GM19351 (cell line): Measurements from ENCODE around the gene SIRPB2.

Experiments used
- ATAC-seq: cut with Tn5 transposase; IDR thresholded peaks from one replicate; pipeline ENCODE4 v1.9.1; 2021; ENCODE audit warnings: mild to moderate bottlenecking, moderate library complexity; ENCODE audit not compliant: unreplicated experiment

The SIRPB2 gene

GRCh38 chr20:1448081-1448620, 43.1 kb downstream of the SIRPB2 start:
- no peak for ATAC-seq

- no peak for ATAC-seq
Measured at GRCh38 chr20:1446536-1446935, 44.7 kb downstream of the SIRPB2 start.

- ATAC-seq: no peak
Measured at GRCh38 chr20:1443085-1443484, 48.1 kb downstream of the SIRPB2 start.

GRCh38 chr20:1442304-1442703, 48.9 kb downstream of the SIRPB2 start:
- ATAC-seq: no peak

GRCh38 chr20:1441133-1441532, 50.1 kb downstream of the SIRPB2 start:
- no peak for ATAC-seq

GRCh38 chr20:1440024-1440423, 51.2 kb downstream of the SIRPB2 start:
- ATAC-seq: no peak

- ATAC-seq: no peak
Measured at GRCh38 chr20:1438361-1438760, 52.9 kb downstream of the SIRPB2 start.

GRCh38 chr20:1437235-1437904, 53.9 kb downstream of the SIRPB2 start:
- ATAC-seq: peak; percentile 45

- no peak for ATAC-seq
Measured at GRCh38 chr20:1436263-1436662, 55.0 kb downstream of the SIRPB2 start.

- ATAC-seq: no peak
Measured at GRCh38 chr20:1435337-1435699, 55.9 kb downstream of the SIRPB2 start.

GRCh38 chr20:1434571-1435336, 56.5 kb downstream of the SIRPB2 start:
- peak; percentile 90 for ATAC-seq

- no peak for ATAC-seq
Measured at GRCh38 chr20:1431158-1431557, 60.1 kb downstream of the SIRPB2 start.

- no peak for ATAC-seq
Measured at GRCh38 chr20:1430004-1430451, 61.2 kb downstream of the SIRPB2 start.

GRCh38 chr20:1429143-1429728, 62.0 kb downstream of the SIRPB2 start:
- ATAC-seq: no peak

GRCh38 chr20:1427457-1428054, 63.7 kb downstream of the SIRPB2 start:
- no peak for ATAC-seq

- no peak for ATAC-seq
Measured at GRCh38 chr20:1426231-1426849, 64.9 kb downstream of the SIRPB2 start.
